SU-DHL-6 (cell line): Measurements from ENCODE around the gene NEK6.

Source experiments
- CTCF ChIP-seq: fragments of 200-600 bp; sonication (generic); IDR thresholded peaks from one replicate; pipeline ENCODE4 v1.5.1; 2017; ENCODE audit warnings: antibody characterized with exemption, mild to moderate bottlenecking, low read length, moderate library complexity; ENCODE audit not compliant: insufficient read depth, poor library complexity, severe bottlenecking
- EZH2phosphoT487 ChIP-seq: fragments of 200-600 bp; sonication (generic), shearing (Covaris generic); conservative IDR thresholded peaks from 2 replicates; pipeline ENCODE4 v1.6.1; 2018; ENCODE audit warnings: mild to moderate bottlenecking, antibody characterized with exemption, low read length, moderate library complexity, mixed read lengths

GRCh38 chr9:124248960-124249359 is 8.8 kb upstream of the NEK6 start:
- no peak for TF ChIP-seq CTCF
- TF ChIP-seq EZH2phosphoT487: no peak
